ENCODE results near the gene AMDHD1.

Gene AMDHD1

DNA sequence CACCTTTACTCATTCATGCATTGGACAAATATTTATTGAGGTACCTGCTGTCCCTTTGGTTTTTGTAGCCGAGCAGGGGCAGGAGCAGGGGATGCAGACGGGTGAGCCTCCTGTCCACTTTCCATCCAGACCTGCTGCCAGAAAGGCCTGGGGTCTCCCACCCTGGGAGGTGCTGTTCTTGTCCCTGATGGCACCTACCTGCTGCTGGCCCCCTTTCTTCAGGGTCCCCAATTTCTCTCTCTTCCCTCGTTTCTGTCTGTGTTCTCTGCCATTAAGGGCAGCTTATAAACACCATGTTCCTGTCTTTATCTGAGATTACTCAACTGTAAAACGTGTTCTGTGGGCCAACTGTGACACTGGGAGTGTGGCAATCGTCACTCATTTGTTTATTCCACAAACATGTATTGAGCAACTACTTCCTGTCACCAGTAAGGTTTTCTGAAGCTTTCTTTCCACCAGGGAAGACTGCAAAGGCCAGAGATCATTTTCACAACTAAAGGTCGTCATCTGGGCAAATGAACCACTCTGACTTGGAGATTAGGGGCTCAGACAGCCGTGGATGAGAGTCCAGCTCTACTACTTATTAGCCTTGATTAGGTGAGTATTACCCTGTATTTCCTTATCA, 53.0 kb downstream of the AMDHD1 start, which contains the start of gene HAL:
Gene HAL, minus strand, starts transcription at position 311 of the 625 bp plus-strand sequence. CDS start 434 bp downstream, outside the sequence.
- DNase-seq (ENCODE audit: low read depth): no peak

GRCh38 chr12:95997276-95997675, 54.1 kb downstream of the AMDHD1 start:
- DNase-seq (ENCODE audit: low read depth): no peak

DNA sequence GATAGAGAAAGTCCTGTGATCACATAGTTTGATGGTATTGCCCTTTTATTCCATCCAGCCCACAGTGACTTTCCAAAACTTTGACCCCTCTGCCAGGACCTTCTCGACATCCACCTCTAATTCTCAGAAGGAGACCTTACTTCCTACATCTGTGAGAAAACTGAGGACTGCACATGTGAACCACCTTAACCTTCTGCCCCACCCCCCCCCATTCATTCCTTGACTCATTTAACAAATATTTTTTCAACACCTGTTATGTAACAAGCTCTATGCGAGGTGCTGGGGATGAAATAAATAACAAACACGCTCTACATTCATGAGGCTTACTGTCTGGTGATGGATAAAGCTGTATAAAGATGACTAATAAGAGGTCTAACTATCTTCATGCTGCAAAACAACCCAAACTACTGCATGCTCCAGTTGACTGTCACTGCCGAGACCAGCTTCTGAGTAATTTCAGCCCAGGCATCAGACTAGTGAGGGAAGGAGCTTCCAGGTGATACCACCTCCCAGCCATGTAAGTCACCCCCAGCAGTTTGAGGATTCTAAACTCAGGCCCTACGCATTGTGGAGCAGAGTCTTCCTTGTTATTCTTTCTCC, 54.9 kb downstream of the AMDHD1 start:
- no peak for DNase-seq (ENCODE audit: low read depth)

DNA sequence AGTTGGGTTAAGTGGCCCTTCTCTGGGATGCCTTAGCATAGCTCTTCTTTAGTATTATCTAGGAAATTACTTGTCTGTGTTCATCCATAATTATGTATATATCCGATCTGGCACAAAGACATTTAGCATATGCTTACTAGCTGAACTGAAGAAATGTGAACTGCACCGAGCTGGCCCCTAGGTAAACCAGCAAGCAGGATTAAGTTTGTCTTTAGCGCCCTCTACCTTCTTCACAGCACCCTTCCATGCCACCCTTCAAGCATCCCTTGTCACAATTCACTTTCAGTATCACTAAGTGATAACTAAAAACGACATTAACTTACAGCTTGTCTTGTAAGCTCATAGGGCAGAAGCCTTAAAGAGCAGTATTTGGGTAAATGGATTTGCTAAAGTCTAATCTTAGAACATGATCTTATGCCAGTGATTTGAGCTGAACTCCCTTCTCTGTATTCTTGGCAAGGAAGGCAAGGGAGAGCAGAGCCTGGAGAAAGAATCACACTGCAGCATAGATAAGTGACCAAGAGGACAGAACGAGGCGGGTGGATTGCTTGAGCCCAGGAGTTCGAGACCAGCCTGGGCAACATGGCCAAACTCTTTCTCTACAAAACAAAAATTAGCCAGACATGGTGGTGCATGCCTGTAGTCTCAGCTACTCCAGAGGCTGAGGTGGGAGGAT, 55.6 kb downstream of the AMDHD1 start:
- peak; percentile 62 for DNase-seq (ENCODE audit: low read depth)

DNA sequence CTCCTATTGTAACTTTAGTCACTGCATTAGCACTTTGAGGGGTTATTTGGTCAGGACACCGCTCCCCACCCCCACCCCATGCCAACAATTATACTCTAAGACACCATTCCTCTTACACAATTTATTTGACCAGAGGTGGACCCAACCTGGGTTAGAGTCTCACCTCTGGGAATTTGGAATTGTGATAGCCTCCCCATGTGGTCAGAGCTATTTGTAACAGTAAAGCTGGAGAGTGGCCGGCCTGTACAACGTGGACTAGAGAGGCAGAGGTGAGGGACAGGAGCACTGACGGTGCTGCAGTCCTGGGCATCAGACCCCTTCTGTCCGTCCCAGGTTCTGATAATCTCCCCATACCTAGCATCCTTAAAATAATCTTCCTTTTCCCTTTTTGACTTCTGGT, 56.4 kb downstream of the AMDHD1 start:
- DNase-seq (ENCODE audit: low read depth): no peak

DNA sequence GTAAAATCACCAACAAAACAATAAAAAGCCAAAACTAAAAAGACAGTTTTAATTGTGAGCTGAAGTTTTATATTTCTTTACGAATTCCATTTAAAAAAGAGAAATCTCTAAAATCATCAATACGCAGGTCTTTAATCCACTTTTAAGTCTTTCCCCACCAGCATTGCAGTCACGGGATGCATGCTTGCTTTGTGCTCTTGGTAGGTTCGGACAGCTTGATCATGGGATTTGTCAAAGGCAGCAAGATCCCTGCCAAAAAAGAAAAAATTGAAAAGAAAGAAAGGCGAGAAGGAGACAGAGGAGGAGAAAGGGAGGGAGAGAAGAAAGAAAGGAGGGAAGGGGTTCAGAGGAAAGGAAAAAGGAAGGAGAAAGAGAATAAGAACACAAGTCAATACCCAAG, 57.7 kb downstream of the AMDHD1 start:
- no peak for DNase-seq (ENCODE audit: low read depth)

DNA sequence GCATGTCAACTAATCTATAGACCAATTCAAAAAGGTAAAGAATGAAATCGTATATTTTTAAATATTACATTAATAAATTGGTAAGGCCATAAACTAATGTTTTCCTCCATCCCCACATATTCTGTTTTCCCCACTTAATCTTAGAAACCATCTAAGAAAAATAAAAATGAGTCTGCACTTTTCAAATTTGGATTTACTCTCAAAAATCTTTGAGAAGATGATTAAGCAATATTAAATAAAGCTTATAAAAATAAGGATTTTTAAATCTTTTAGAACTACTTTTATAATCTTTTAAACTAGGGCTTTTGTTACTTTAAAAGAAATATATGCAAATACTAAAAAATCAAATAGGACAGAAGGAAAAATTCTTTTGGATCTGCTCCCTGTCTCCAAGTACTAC, 63.6 kb downstream of the AMDHD1 start:
- no peak for DNase-seq (ENCODE audit: low read depth)

GRCh38 chr12:96007729-96008128, 64.6 kb downstream of the AMDHD1 start:
- no peak for DNase-seq (ENCODE audit: low read depth)

DNA sequence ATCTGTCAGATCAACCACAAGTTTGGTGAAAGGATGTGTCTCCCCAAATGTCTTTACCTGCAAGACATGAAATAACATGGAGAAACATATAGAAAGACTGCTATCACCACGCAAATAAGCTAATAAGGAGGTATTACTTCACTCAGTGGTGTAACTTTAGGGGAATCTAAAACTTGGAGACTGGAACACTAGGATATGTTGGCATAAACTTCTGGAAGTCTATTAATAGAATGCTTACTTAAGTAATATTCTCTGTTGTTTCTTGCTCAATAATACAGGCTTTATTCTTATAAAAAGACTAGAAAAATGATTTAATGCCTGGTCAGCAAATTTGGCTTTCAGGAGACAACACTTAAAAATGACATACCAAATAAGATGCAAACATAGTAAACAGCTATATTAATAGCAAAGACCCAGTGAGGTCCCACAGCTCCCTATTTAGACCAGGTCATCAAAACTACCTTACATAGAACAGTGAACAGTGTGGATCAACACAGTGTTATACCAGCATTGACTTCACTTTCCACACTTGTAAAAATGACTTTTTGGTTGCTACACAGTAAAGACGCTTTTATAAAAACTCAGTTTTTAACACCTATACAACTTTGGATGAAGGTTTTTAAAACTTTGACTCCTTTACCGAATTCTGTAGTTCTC, 71.9 kb downstream of the AMDHD1 start:
- no peak for DNase-seq (ENCODE audit: low read depth)

GRCh38 chr12:96015672-96016071, 72.5 kb downstream of the AMDHD1 start:
- peak; percentile 39 for DNase-seq (ENCODE audit: low read depth)

All from EH (cell line).